Body of pancreas (tissue), 4 donors: ENCODE measurements around the gene MAPK10. TPM values are rescaled to one million over a fixed set of nuclear protein-coding genes. Genes with fewer than 3 reads are reported as not detected.

Experiments
- ATAC-seq: fragments of 150-250 bp; one replicate; pipeline ENCODE4 v1.9.1; 2016
- DNase-seq, 4 donors: peaks; one replicate each; pipeline ENCODE4 v3.0.0-alpha.2; 2019
- H3K27ac ChIP-seq, 4 donors: fragments of 200-600 bp; sonication (generic); 1 replicate in 3 of 4; 2 replicates in 1 of 4; pipeline versions ENCODE4 v1.5.1 to v1.6.1; 2016 to 2019; ENCODE audit warnings: mild to moderate bottlenecking in 1 of 4, mixed read lengths in 1 of 4, moderate library complexity in 1 of 4
- H3K27me3 ChIP-seq, 2 donors: fragments of 200-600 bp; sonication (generic); one replicate each; pipeline ENCODE4 v1.6.0; 2016; ENCODE audit warnings: mild to moderate bottlenecking in 1 of 2
- H3K36me3 ChIP-seq, 2 donors: fragments of 200-600 bp; sonication (generic); replicated peaks in 1 of 2; 2 replicates each; pipeline ENCODE4 v1.5.1; 2016; ENCODE audit warnings: low read depth in 2 of 2; ENCODE audit not compliant: insufficient read depth in 1 of 2
- H3K4me1 ChIP-seq: fragments of 200-600 bp; sonication (generic); one replicate; pipeline ENCODE4 v1.6.0; 2016
- H3K4me3 ChIP-seq, 2 donors: fragments of 200-600 bp; sonication (generic); 1 replicate in 1 of 2; 2 replicates in 1 of 2; pipeline ENCODE4 v1.5.1; 2016 to 2019
- H3K9me3 ChIP-seq, 3 donors: fragments of 200-600 bp; sonication (generic); 1 replicate in 2 of 3; 2 replicates in 1 of 3; pipeline ENCODE4 v1.5.1; 2016
- POLR2A ChIP-seq, 3 donors: fragments of 450-650 bp; IDR thresholded peaks; one replicate each; pipeline ENCODE4 v1.6.1; 2016; ENCODE audit warnings: antibody characterized with exemption in 3 of 3, mild to moderate bottlenecking in 2 of 3
- WGBS, 2 donors: methylation state at CpG; one replicate each; pipeline ENCODE4 v1.1.5; 2017; 5-methylcytosine and 5-hydroxymethylcytosine counted together
- intact Hi-C: fragments of 100-400 bp; cut with DNase I; formaldehyde crosslinking; loops from one replicate; pipeline ENCODE4 v1.15.1; 2023
- total RNA-seq, 2 donors: library from RNA; depleted of rRNA; stranded (reverse); fragments of >200 nt; gene quantifications; one replicate each; pipeline ENCODE4 v1.1.0, GENCODE V29; 2016
- TF ChIP-seq, protein P1 (sequence below), 7 experiments: fragments of 450-650 bp in 4 of 7; fragments of 200-600 bp in 3 of 7; sonication (generic) in 3 of 7; IDR thresholded peaks; one replicate each; pipeline ENCODE4 v1.5.1; 2016 to 2019; ENCODE audit warnings: antibody characterized with exemption in 7 of 7

The MAPK10 gene
- total RNA-seq, 2 donors from 2014 or later, result 9.9 to 24.1 TPM

DNA sequence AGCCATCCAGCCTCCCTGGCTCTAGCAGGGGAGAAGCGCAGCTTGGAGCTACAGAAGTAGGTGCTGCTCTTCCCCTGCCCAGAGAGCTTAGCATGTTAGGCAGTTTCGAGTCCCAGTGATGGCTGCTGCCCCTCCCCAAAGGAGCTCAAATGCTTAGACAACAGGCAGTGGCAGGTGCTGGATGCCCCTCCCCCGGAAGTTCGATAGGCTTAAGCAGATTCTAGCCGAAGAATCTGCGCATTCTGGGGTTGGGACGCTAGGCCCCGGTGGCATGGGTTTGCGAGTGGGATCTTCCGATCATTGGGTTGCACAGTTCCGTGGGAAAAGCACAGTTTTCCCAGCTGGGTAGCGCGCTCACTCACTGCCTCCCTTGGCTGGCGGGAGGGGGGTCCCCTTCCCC, 117.2 kb downstream of the MAPK10 start:
- ATAC-seq (no peak), DNase-seq (no peak)
- H3K27me3 ChIP-seq, result no peaks in the 10 kb centered on the region
- no peaks in the 10 kb centered on the region for H3K4me1 ChIP-seq
- no peak for TF ChIP-seq POLR2A (IDR thresholded peaks at IDR 0.05)
- TF ChIP-seq, protein P1, sequence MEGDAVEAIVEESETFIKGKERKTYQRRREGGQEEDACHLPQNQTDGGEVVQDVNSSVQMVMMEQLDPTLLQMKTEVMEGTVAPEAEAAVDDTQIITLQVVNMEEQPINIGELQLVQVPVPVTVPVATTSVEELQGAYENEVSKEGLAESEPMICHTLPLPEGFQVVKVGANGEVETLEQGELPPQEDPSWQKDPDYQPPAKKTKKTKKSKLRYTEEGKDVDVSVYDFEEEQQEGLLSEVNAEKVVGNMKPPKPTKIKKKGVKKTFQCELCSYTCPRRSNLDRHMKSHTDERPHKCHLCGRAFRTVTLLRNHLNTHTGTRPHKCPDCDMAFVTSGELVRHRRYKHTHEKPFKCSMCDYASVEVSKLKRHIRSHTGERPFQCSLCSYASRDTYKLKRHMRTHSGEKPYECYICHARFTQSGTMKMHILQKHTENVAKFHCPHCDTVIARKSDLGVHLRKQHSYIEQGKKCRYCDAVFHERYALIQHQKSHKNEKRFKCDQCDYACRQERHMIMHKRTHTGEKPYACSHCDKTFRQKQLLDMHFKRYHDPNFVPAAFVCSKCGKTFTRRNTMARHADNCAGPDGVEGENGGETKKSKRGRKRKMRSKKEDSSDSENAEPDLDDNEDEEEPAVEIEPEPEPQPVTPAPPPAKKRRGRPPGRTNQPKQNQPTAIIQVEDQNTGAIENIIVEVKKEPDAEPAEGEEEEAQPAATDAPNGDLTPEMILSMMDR (IDR thresholded peaks at IDR 0.05), result no peak
- no peak overlapping the region for H3K4me3 ChIP-seq
- 71 to 90% methylated on average over 8 to 14 of the region's 14 CpGs for WGBS, 2 donors
- H3K27ac ChIP-seq, result no peak overlapping the region
- no peaks in the 10 kb centered on the region for H3K36me3 ChIP-seq
- intact Hi-C loops, result no loop called here
- peaks cover 0 to 6% (median 0%) of the 10 kb centered on the region in 3 donors for H3K9me3 ChIP-seq

DNA sequence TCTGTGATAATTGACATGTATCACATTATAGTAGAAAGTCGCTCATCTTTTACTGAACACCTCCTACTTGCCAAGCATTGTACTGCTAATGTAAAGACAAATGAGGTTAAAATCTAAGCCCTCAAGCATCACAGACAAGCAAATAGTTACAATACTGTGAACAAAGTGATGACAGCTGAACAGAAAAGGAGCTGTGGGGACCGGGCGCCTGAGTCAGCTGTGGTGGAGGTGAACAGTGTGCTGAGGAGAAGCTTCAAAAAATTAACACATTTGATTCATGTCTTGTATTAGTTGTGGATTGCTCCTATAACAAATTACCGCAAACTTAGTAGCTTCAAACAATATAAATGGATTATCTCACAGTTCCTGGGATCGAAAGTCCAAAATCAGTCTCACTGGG, 124.3 kb downstream of the MAPK10 start:
- intact Hi-C loops, result no loop called here
- TF ChIP-seq, protein P1 (IDR thresholded peaks at IDR 0.05), result no peak
- no peak for TF ChIP-seq POLR2A (IDR thresholded peaks at IDR 0.05)
- Histone ChIP-seq H3K4me3 (no peak overlapping the region), H3K27me3 (no peaks in the 10 kb centered on the region), H3K36me3 (no peaks in the 10 kb centered on the region), H3K27ac (no peak overlapping the region), H3K4me1 (no peaks in the 10 kb centered on the region), H3K9me3 (no peaks in the 10 kb centered on the region)
- DNase-seq, result no peak
- no peak for ATAC-seq
- WGBS, 2 donors, result 75 to 83% methylated on average over 5 of the region's 5 CpGs

DNA sequence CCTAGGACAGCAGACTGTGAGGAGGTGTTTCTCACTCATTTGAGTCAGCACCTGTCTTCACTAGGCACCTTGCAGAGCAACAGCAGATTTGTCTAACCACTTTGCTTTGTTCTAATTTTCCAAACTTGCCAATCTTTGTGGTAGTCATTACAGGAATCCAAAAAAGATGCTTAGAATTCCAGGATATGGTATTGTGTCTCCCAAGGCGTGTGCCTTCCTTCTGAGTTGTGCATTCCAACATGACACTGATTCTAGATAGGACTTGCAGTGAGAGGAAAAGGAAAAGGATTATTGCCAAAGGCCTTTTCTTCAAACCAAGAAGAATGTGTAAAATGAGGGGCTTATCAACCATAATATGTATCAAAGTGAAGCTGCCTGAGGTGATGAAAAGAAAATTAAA, 126.2 kb downstream of the MAPK10 start:
- intact Hi-C loops, result no loop called here
- ATAC-seq (no peak), DNase-seq (no peak)
- Histone ChIP-seq H3K27me3 (no peaks in the 10 kb centered on the region), H3K4me3 (no peak overlapping the region), H3K27ac (no peak overlapping the region), H3K36me3 (no peaks in the 10 kb centered on the region), H3K9me3 (no peaks in the 10 kb centered on the region), H3K4me1 (no peaks in the 10 kb centered on the region)
- TF ChIP-seq, protein P1 (IDR thresholded peaks at IDR 0.05), result no peak
- no peak for TF ChIP-seq POLR2A (IDR thresholded peaks at IDR 0.05)
- 40 to 41% methylated on average over 1 of the region's 1 CpG for WGBS, 2 donors

DNA sequence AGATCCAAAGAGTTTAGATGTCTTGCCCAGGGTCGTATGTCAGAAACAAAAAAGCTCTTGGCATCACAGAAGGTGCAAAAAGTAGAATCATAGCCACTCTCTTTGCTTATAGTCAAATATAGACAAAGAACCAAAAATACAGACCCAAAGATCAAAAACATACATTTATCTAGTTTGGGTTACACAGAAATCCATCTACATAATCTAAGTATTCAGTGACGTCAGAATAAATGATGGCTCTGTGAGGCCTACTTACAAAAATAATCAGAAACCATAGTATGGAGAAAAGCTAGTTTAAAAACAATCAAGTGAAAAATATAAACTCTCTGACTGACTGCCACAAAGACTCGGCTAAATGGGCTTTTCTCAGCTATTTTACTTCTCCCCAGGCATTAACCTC, 126.8 kb downstream of the MAPK10 start:
- H3K4me1 ChIP-seq, result no peaks in the 10 kb centered on the region
- DNase-seq, result no peak
- intact Hi-C loops, result no loop called here
- no peak overlapping the region for H3K4me3 ChIP-seq
- WGBS, 2 donors, result 68 to 74% methylated on average over 3 of the region's 3 CpGs
- H3K27ac ChIP-seq, result no peak overlapping the region
- no peak for ATAC-seq
- no peak for TF ChIP-seq POLR2A (IDR thresholded peaks at IDR 0.05)
- TF ChIP-seq, protein P1 (IDR thresholded peaks at IDR 0.05), result no peak
- no peaks in the 10 kb centered on the region for H3K36me3 ChIP-seq
- H3K27me3 ChIP-seq, result no peaks in the 10 kb centered on the region
- no peaks in the 10 kb centered on the region for H3K9me3 ChIP-seq

DNA sequence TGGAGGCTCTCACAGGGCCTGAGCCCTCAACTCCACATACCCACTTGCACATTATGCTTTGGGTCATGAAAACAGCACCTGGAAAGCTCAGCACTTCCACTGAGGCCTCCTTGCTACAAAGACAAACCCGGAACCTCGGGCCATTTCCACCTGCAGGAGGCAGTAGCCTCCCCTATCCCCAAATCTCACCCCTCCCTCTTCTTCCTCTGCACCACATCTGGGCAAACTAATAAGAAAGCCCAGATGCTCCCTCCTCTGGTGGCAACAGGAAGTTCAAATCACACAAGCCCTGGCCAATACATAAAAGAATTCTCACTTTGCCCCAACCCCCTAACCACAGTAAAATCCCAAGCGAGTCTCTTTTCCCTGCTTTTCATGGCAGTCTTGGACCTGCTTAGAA, 136.4 kb downstream of the MAPK10 start:
- intact Hi-C loops, result no loop called here
- ATAC-seq, result no peak
- H3K27me3 ChIP-seq, result no peaks in the 10 kb centered on the region

More for the DNA sequence above, 136.4 kb downstream of the MAPK10 start:
- H3K4me1 ChIP-seq, result peaks cover 8% of the 10 kb centered on the region
- H3K36me3 ChIP-seq, result no peaks in the 10 kb centered on the region
- no peaks in the 10 kb centered on the region for H3K9me3 ChIP-seq
- no peak overlapping the region for H3K4me3 ChIP-seq
- 45 to 58% methylated on average over 3 of the region's 3 CpGs for whole genome bisulfite sequencing, 2 donors
- DNase-seq, result no peak
- H3K27ac ChIP-seq, result no peak overlapping the region
- TF ChIP-seq, protein P1 (IDR thresholded peaks at IDR 0.05), result no peak
